ENCODE measurements around the gene KRTAP19-8.

KRTAP19-8 gene

DNA sequence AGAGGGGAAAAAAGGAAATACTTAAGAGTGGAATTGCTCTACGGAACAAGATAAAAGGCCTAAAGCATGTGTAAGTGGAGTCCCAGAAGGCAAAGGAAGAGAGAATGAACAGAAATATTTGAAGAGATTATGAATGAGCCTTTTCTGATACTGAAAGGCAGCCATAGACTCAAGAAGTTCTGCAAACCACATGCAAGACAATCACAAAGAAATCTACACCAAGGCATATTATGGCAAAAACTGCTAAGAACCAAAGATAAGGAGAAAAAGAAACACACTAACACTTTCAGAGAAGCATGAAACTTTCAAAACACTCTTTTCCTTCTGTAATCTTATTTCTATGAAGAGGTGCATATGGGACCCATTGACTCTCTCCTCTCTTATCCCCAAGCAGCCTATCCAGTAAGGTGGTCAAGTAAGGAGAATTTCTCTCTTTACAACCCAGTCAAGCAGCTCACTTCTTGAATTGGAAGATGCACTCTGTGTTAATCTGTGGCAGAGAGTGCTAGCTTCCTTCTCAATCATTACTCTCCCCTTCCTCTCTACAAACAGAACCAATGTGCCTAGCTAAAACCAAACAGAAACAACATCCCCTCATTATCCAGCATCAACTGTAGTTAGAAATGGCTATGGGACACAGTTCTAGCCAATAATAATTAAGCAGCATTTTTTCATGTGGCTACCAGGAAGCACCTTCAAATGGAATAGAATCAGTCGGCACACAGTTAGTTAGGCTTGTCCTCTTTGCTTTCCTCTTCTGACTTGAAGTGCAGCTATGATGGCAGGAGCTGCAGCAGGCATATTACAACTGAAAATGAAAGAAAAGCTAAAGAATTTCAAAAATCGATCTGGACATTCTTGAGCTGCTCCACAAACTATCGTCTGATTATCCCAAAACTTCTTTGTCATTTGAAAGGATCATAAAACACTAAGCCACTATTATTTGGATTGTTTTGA lies 25.9 kb downstream of the KRTAP19-8 start:
- no peak for DNase-seq (ENCODE audit: low read depth in 2 of 3, low spot score in 1 of 3)

- DNase-seq (ENCODE audit: low read depth in 2 of 3, low spot score in 1 of 3), result no peak
Measured at GRCh38 chr21:31011412-31011811, 26.9 kb downstream of the KRTAP19-8 start.

- no peak for DNase-seq (ENCODE audit: low read depth in 2 of 3, low spot score in 1 of 3)
Measured at GRCh38 chr21:31008355-31008754, 29.9 kb downstream of the KRTAP19-8 start.

GRCh38 chr21:31005019-31005418 lies 33.3 kb downstream of the KRTAP19-8 start:
- DNase-seq (ENCODE audit: low read depth in 2 of 3, low spot score in 1 of 3), result no peak

DNA sequence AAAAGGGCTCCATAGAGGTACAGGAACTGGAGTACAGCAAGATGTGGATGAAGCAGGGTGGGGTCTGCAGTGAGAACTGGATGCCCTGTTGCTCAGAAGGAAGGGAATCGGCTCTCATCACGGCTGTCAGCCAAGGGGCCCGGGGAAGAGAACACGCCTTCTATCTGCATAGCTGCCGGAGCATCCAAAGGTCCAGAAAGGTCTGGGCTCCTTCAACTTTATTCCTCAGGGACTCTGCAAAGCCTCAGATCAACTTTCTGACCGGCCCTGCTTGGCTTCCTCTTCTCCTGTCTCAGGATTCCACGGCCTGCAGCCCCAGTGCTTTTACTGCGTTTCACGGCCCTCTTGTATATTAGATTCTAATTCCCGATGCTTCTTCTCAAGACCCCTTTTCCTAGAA lies 34.8 kb downstream of the KRTAP19-8 start:
- no peak for DNase-seq (ENCODE audit: low read depth in 2 of 3, low spot score in 1 of 3)

GRCh38 chr21:30997541-30997940 lies 40.7 kb downstream of the KRTAP19-8 start:
- no peak for DNase-seq (ENCODE audit: low read depth in 2 of 3, low spot score in 1 of 3)

- DNase-seq (ENCODE audit: low read depth in 2 of 3, low spot score in 1 of 3), result no peak
Measured at GRCh38 chr21:30996728-30997127, 41.5 kb downstream of the KRTAP19-8 start.

- DNase-seq (ENCODE audit: low read depth in 2 of 3, low spot score in 1 of 3), result no peak
Measured at GRCh38 chr21:30994932-30995331, 43.3 kb downstream of the KRTAP19-8 start.

DNA sequence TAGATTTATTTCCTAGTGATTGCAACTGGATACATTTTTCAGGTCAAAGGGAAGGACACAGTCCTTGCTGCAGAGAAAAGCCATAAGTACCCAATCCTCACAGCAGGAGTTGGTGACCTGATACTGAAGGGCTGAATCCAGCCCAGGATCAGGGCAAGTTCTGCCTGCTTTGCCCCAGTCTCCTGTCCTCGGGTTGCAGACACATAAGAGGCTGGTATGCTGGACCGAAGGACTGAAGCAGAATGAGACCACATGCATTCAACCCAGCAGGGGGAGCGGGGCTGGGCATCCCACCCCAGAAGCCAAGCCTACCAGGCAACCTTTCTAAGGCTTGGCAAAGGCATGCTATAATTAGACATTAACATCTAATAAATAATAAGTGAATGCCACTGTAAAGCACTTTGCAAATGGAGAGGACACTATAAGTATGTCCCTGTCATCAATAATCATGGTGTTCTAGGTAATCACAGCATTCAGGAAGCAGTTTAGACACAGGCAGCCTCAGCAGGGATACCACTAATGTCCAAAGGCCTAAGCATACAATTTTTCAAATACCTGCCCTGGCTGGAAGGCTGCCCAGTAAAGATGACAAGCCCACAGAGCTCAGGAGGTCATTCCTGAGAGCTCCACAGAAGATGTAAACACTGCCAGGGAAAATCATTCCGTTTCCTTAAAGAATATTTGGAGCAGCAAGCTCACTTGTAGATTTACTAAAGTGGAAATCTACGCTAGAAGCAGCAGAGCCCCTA lies 47.6 kb downstream of the KRTAP19-8 start:
- DNase-seq (ENCODE audit: low read depth in 2 of 3, low spot score in 1 of 3), result no peak

GRCh38 chr21:30988706-30989105 lies 49.6 kb downstream of the KRTAP19-8 start:
- no peak for DNase-seq (ENCODE audit: low read depth in 2 of 3, low spot score in 1 of 3)
